Fibroblast of peridontal ligament (primary cell): ENCODE data around the gene APP.
"Not testable (repeated sequence)": the region's sequence is repeated elsewhere in the genome, so short reads cannot be mapped to it uniquely, and the experiment has no call there.

Experiments used
- DNase-seq: peaks from one replicate; pipeline ENCODE4 v3.0.0-alpha.2; 2010; ENCODE audit errors: extremely low read depth

APP gene

DNA sequence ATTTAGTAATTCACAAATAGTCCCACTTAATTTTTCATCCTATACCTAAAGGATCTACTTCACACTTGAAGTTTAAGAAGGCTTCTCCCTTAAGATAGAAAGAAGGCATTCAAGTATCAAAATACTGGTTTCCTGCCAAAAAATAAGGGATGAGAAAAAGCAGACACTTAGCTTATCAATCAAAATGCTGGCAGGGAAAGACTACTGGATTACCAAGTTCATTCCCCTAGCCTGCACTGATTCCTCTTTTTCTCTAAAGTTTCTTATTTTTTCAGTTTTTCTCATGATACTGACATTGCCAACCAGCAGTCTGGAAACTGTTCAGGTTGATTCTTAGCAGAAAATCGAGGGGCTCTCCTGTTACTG, 231.2 kb downstream of the APP start:
- no peak for DNase-seq

GRCh38 chr21:25938658-25939395, 231.7 kb downstream of the APP start:
- DNase-seq = peak; percentile 34

- no peak for DNase-seq
Measured at GRCh38 chr21:25936776-25937175, 233.8 kb downstream of the APP start.

- DNase-seq = peak; percentile 95
Measured at GRCh38 chr21:25934771-25935224, 235.8 kb downstream of the APP start.

DNA sequence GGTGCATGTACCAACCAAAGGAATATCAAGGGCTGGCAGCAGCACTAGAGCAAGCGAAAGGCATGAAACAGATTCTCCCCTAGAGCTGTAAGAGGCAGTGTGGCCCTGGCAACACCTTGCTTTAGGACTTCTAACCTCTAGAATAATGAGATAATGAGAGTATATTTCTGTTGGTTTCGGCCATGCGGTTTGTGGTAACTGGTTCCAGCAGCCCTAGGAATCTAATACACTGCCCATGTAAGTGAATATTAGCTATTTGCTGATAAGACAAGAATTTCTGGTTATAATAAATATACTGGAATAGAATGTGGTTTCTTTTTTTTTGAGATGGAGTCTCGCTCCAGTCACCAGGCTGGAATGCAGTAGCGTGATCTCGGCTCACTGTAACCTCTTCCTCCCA, 236.4 kb downstream of the APP start:
- no peak for DNase-seq

GRCh38 chr21:25931765-25932164, 238.8 kb downstream of the APP start:
- DNase-seq = no peak

GRCh38 chr21:25929856-25930520, 240.6 kb downstream of the APP start:
- peak; percentile 47 for DNase-seq

DNA sequence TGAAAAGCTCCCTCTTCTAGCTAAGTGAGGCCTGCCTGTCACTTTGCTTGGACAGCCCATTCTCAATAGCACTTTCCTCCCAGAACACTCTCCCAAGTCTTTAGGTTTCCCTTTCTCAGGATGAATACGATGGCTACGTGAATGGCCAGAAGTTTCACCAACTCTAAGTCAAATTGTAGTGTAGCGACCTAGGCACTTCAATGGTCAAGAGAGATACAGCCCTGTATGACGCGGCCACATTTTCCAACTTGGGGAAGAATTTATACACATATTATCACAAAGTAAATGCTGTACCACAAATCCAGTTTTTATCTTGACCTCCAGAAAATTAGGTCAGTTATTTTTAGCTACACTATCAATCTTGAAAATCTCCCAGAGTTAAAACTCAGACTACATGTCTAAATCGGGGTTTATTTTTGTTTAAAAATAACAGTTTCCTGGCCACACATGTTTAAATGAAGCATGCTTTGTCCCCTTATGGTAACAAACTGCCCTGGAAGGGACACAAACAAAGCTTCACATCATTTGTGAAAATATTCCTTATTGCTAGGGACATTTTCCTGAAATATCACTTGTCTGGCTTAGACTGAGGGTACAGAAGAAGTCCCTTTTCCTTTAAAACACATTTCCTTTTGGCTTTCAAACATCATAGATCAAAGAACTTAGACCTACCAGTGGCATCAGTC, 243.2 kb downstream of the APP start:
- DNase-seq = no peak

GRCh38 chr21:25925936-25926335, 244.6 kb downstream of the APP start:
- DNase-seq = peak; percentile 56

DNA sequence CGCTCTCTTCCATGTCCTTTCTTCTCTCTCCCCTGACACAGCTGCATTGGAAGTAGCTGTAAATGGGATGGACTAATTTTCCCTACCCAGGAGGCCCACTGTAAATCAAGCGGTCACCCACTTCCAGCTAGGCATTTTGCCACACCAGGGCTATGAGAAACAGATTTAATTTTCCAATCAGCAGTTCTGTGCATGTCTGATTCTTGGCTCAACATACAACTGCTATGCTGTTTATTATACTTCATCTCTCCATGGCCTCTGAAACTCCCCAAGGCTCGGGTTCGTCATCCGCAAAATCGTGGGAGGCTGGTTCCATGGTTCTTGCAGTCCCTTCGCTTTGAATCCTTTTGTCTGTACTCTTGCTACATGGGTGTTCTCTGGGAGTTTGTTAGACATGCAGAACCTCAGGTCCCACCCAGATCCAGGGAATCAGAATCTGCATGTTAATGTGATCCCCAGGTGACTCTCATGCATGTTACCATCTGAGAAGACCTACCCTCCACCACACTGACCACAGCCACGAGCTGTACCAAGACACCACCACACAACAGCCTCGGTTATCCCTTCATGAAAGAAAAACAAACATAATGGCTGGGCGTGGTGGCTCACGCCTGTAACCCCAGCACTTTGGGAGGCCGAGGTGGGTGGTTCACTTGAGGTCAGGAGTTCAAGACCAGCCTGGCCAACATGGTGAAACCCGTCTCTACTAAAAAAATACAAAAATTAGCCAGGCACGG, 245.3 kb downstream of the APP start:
- peak; percentile 92 for DNase-seq

GRCh38 chr21:25918152-25918551, 252.4 kb downstream of the APP start:
- DNase-seq = not testable (repeated sequence)

DNA sequence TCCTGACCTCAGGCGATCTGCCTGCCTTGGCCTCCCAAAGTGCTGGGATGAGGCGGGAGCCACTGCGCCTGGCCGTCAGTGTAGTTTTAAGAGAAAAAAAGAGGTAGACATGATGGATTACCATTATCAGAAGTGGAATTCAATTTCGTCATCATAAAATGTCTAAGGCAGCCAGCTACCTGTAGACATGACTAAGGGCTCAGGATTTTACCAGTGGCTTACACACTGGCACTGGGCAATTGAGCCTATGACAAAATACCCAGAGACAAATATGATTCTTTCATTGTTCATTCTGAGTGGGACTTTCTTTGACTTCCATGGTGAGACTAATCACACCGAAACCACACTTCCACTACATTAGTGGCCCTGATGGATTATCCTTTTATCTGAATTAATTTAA, 254.3 kb downstream of the APP start:
- DNase-seq = no peak

DNA sequence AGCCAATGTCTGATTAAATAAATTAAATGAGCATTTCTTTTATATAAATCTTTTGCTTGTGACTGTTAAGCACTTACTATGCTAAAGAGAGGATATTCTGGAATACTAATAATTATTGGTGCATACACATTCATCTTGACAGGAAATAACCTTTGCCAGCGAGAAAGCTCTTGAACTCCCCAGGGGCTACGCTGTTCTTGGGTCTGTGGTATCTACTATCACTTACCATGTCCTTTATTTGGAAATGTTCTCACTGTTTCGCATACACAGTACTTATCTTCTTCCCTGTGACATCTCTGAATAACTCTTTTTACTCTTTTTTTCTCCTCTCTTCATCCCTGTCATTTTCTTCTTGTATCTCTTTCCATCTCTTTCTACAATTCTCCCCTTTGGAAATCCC, 257.1 kb downstream of the APP start:
- no peak for DNase-seq

GRCh38 chr21:25912402-25912746, 258.2 kb downstream of the APP start:
- no peak for DNase-seq

GRCh38 chr21:25911730-25912401, 258.7 kb downstream of the APP start:
- no peak for DNase-seq

- DNase-seq = no peak
Measured at GRCh38 chr21:25910809-25911208, 259.8 kb downstream of the APP start.

- no peak for DNase-seq
Measured at GRCh38 chr21:25909341-25909740, 261.2 kb downstream of the APP start.

DNA sequence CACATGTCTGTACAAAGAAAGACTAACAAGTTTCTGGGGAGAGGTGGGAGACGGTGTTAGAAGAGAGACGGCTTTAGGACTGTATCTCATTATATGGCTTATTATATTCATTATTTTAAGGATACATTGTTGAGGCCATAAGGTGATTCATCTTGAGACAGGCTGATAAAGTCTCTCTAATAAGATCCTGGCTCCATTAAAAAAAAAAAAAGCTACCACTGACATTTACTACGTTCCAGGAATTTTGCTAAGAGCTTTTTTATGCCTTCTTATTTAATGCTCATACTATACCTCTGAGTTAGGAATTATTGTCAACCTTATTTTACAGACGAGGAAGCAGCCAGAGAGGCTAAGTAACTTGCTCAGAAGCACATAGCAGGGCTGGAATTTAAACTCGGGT, 262.1 kb downstream of the APP start:
- DNase-seq = no peak

DNA sequence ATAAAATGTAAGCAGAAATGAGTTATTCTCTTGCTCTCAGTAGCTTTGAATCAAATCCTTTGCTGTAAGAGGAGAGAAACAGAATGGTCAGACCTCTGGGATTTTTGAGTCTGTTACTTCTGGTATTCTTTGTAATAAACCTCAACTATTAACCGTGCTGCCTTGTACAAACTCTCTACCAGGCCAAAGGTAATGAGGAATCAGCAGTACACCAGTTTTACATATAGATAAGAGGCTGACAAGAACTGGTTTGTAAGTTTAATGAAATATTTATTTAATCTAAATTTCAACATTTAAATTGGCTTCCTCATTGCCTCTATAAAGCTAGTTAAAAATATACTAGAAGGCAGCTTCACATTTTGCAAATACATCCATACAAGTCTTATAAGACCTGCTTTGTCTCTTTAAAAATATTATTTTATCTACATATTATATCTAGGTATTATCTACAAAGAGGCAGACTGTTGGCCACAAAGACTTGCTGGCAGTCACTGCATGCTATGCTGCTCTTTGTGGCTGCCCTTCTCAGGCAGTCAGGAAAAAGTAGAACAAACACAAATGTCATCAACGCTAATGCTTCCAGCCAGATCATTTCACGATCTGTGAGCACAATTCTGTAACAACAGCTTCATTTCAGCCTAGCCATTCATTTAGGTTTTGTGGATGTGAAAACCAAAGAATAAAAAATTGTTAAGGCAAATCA, 262.8 kb downstream of the APP start:
- DNase-seq = no peak

- DNase-seq = no peak
Measured at GRCh38 chr21:25906587-25906986, 264.0 kb downstream of the APP start.

DNA sequence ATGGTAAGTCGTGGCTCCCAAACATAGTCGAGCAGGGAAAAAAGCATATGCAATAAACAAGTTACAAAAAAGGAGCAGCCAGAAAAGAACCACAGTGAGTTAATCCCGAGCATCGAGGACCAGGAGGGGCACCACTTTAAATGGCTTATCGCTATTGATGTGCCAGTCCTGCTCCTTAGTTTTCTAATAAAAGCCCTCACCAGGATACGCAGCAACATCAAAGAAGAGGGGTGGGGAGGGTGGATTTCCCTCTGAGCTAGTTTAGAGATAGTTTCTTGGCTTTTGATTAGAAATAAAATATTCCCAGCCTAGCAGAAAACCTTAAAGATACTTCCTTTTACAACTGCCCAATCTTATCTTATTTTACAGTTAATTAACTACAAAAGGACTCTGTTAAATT, 265.4 kb downstream of the APP start:
- no peak for DNase-seq
